ENCODE results near the gene SLC7A7. TPM values are rescaled to one million over a fixed set of nuclear protein-coding genes. Genes with fewer than 3 reads are reported as not detected.

The SLC7A7 gene
- total RNA-seq, 1 experiment from 2014 or later = 5.9 TPM

DNA sequence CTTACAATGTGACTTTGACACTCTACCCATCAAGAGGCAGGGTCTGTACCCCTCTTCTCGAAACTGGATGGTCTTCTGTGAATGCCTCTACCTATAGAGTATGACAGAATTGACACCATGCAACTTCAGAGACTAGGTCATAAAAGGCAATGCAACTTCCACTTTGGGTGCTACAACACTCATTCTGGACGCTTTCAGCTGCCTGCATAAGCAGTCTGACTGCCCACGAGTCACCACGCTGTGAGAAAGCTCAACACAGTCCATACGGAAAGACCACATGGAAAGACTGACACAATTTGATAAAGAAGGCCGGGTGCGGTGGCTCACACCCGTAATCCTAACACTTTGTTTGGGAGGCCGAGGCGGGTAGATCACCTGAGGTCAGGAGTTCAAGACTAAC lies 14.9 kb downstream of the SLC7A7 start:
- no peaks in the 10 kb centered on the region for H3K79me2 ChIP-seq (ENCODE audit: low read depth)
- H2AFZ ChIP-seq = no peak overlapping the region
- no peak overlapping the region for H3K27ac ChIP-seq
- no peaks in the 10 kb centered on the region for H3K9me2 ChIP-seq (ENCODE audit: insufficient read depth)
- TF ChIP-seq EZH2 (IDR thresholded peaks at IDR 0.05; ENCODE audit: low read depth) = no peak
- TF ChIP-seq, protein P1, sequence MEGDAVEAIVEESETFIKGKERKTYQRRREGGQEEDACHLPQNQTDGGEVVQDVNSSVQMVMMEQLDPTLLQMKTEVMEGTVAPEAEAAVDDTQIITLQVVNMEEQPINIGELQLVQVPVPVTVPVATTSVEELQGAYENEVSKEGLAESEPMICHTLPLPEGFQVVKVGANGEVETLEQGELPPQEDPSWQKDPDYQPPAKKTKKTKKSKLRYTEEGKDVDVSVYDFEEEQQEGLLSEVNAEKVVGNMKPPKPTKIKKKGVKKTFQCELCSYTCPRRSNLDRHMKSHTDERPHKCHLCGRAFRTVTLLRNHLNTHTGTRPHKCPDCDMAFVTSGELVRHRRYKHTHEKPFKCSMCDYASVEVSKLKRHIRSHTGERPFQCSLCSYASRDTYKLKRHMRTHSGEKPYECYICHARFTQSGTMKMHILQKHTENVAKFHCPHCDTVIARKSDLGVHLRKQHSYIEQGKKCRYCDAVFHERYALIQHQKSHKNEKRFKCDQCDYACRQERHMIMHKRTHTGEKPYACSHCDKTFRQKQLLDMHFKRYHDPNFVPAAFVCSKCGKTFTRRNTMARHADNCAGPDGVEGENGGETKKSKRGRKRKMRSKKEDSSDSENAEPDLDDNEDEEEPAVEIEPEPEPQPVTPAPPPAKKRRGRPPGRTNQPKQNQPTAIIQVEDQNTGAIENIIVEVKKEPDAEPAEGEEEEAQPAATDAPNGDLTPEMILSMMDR (conservative IDR thresholded peaks at IDR 0.05) = no peak
- H3K4me1 ChIP-seq (replicated peaks; ENCODE audit: insufficient read depth) = no peaks in the 10 kb centered on the region
- DNase-seq = no peak
- no peaks in the 10 kb centered on the region for H3K36me3 ChIP-seq (ENCODE audit: low read depth)
- intact Hi-C loops (cut with micrococcal nuclease; ENCODE audit: unreplicated experiment) = no loop called here
- H3K27me3 ChIP-seq (ENCODE audit: insufficient read depth, low read depth) = no peaks in the 10 kb centered on the region
- ChIA-PET CTCF (no interaction called here), POLR2A (ENCODE audit: unreplicated experiment) (no interaction called here)
- H3F3A ChIP-seq (ENCODE audit: insufficient read depth, low read depth) = no peaks in the 10 kb centered on the region
- H4K20me1 ChIP-seq (ENCODE audit: insufficient read depth) = no peaks in the 10 kb centered on the region
- H3K4me3 ChIP-seq = no peak overlapping the region
- no TSS peak for BruUV-seq (replicated peaks)
- H3K9me3 ChIP-seq (ENCODE audit: insufficient read depth, low read depth) = no peaks in the 10 kb centered on the region
- H3K4me2 ChIP-seq = no peak overlapping the region

DNA sequence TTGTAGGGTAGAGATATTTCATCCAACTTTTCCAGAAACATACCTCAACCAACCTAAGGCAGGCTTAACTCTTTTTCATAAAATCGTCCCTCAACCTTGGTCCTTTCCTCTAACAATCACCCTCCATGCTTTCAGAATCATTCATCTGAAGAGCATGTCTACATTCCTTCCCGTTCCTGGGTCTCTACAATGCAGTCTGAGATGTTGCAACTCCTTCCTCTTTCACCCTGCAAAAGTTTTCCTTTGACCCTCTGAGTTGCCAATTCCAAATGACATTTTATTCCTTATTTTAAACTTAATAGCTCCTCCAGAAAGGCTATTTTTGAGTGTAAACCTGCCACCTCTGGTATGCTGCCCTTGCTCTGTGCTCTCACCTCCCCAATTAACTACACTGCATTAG lies 16.7 kb downstream of the SLC7A7 start:
- no peaks in the 10 kb centered on the region for H4K20me1 ChIP-seq (ENCODE audit: insufficient read depth)
- DNase-seq = no peak
- POLR2A ChIA-PET (ENCODE audit: unreplicated experiment) = no interaction called here
- H3K27ac ChIP-seq = no peak overlapping the region
- no peak overlapping the region for H3K4me3 ChIP-seq
- H2AFZ ChIP-seq = no peak overlapping the region
- H3K79me2 ChIP-seq (ENCODE audit: low read depth) = no peaks in the 10 kb centered on the region
- BruUV-seq (replicated peaks) = no TSS peak
- no peaks in the 10 kb centered on the region for H3K27me3 ChIP-seq (ENCODE audit: insufficient read depth, low read depth)
- no peaks in the 10 kb centered on the region for H3F3A ChIP-seq (ENCODE audit: insufficient read depth, low read depth)
- TF ChIP-seq EZH2 (IDR thresholded peaks at IDR 0.05; ENCODE audit: low read depth) = no peak
- TF ChIP-seq, protein P1 (conservative IDR thresholded peaks at IDR 0.05) = no peak
- H3K4me1 ChIP-seq (replicated peaks; ENCODE audit: insufficient read depth) = no peaks in the 10 kb centered on the region
- no peaks in the 10 kb centered on the region for H3K9me2 ChIP-seq (ENCODE audit: insufficient read depth)
- no peaks in the 10 kb centered on the region for H3K36me3 ChIP-seq (ENCODE audit: low read depth)
- no peak overlapping the region for H3K4me2 ChIP-seq
- intact Hi-C loops (cut with micrococcal nuclease; ENCODE audit: unreplicated experiment) = no loop called here
- CTCF ChIA-PET = no interaction called here
- no peaks in the 10 kb centered on the region for H3K9me3 ChIP-seq (ENCODE audit: insufficient read depth, low read depth)

DNA sequence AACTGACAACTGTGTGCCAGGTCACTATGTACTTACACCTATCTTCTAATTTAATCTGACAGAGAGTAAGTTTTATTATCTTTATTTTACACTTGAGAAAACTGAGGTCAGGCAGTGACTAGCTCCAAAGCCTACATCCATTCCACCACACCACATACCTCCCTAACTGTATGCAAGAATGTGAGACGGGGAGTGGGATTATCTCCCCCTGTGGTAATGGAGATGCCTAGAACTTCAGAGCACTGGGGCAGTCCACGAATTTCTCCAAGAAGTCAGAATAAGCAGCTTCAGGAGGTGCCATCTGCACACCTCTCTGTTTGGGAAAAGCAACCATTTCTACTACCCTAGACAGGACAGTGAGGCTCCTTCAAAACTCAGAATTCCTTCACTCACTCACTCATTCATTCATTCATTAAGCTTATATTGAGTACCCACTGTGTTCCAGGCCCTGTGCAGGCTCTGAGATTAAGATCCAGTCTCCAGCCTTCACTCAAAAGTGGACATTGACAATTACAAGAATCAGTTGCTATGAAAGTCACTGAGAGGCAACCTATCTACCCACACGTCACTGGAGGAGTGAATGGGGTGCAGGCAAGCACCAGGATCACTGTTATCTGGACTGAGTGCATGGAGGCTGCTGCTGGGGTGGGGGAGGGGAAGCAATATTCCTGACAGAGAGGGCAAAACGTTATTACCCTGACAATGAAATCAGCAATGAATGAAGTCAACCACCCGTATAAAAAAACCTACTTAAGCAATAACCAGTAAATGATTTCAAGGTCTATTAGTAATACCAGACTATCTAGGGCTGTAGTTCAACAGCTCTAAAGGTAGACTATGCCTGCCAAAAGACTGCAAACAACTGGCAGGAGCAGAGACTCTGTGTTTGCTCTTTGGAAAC lies 18.0 kb downstream of the SLC7A7 start:
- Histone ChIP-seq H3K4me3 (no peak overlapping the region), H2AFZ (no peak overlapping the region), H3K9me3 (ENCODE audit: insufficient read depth, low read depth) (no peaks in the 10 kb centered on the region), H3K9me2 (ENCODE audit: insufficient read depth) (no peaks in the 10 kb centered on the region), H3K36me3 (ENCODE audit: low read depth) (no peaks in the 10 kb centered on the region), H3F3A (ENCODE audit: insufficient read depth, low read depth) (no peaks in the 10 kb centered on the region), H3K79me2 (ENCODE audit: low read depth) (no peaks in the 10 kb centered on the region), H4K20me1 (ENCODE audit: insufficient read depth) (no peaks in the 10 kb centered on the region), H3K4me1 (replicated peaks; ENCODE audit: insufficient read depth) (no peaks in the 10 kb centered on the region), H3K4me2 (no peak overlapping the region), H3K27me3 (ENCODE audit: insufficient read depth, low read depth) (no peaks in the 10 kb centered on the region), H3K27ac (no peak overlapping the region)
- ChIA-PET POLR2A (ENCODE audit: unreplicated experiment) (no interaction called here), CTCF (no interaction called here)
- intact Hi-C loops (cut with micrococcal nuclease; ENCODE audit: unreplicated experiment) = no loop called here
- no peak for TF ChIP-seq EZH2 (IDR thresholded peaks at IDR 0.05; ENCODE audit: low read depth)
- TF ChIP-seq, protein P1 (conservative IDR thresholded peaks at IDR 0.05) = no peak
- DNase-seq = no peak
- BruUV-seq (replicated peaks) = no TSS peak

Measured in PC-9 (cell line).